ENCODE results near the gene LEP.

Gene LEP

GRCh38 chr7:128240696-128241386, at the start of gene LEP:
TSS of gene LEP (plus strand) at chr7:128241278. CDS start at chr7:128252019, 10,741 bp downstream.
- H3K9ac ChIP-seq (ENCODE audit: low read depth, low read length): no peak within 1 kb of the TSS
- no peak within 1 kb of the TSS for H3K4me2 ChIP-seq (ENCODE audit: insufficient read depth, low read length)
- H3K9me3 ChIP-seq (ENCODE audit: insufficient read depth, low read length, severe bottlenecking): peaks cover 14% of the 10 kb centered on the region
- H3K4me3 ChIP-seq (ENCODE audit: low read depth in 1 of 2, low read length in 2 of 2): no peak within 1 kb of the TSS
- no peak within 1 kb of the TSS for H3K27ac ChIP-seq (ENCODE audit: low read length)
- no peaks in the 10 kb centered on the region for H3K36me3 ChIP-seq (ENCODE audit: insufficient read depth, low read length)
- H2AFZ ChIP-seq (ENCODE audit: low read depth, low read length): no peak within 1 kb of the TSS
- no peak for ATAC-seq (ENCODE audit: insufficient read depth, low read depth)
- peaks cover 9% of the 10 kb centered on the region for H3K4me1 ChIP-seq (ENCODE audit: insufficient read depth, low read length)
- no peak for DNase-seq
- H3K79me2 ChIP-seq (ENCODE audit: insufficient read depth, low read length): no peaks in the 10 kb centered on the region
- TF ChIP-seq, protein P1, sequence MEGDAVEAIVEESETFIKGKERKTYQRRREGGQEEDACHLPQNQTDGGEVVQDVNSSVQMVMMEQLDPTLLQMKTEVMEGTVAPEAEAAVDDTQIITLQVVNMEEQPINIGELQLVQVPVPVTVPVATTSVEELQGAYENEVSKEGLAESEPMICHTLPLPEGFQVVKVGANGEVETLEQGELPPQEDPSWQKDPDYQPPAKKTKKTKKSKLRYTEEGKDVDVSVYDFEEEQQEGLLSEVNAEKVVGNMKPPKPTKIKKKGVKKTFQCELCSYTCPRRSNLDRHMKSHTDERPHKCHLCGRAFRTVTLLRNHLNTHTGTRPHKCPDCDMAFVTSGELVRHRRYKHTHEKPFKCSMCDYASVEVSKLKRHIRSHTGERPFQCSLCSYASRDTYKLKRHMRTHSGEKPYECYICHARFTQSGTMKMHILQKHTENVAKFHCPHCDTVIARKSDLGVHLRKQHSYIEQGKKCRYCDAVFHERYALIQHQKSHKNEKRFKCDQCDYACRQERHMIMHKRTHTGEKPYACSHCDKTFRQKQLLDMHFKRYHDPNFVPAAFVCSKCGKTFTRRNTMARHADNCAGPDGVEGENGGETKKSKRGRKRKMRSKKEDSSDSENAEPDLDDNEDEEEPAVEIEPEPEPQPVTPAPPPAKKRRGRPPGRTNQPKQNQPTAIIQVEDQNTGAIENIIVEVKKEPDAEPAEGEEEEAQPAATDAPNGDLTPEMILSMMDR (IDR thresholded peaks at IDR 0.05; ENCODE audit: borderline replicate concordance, extremely low read depth, low read length, poor library complexity, severe bottlenecking): no peak
- TF ChIP-seq EZH2 (IDR thresholded peaks at IDR 0.05; ENCODE audit: borderline replicate concordance, low read depth, low read length, severe bottlenecking): no peak
- H4K20me1 ChIP-seq (ENCODE audit: insufficient read depth, low read length): no peaks in the 10 kb centered on the region
- no peaks in the 10 kb centered on the region for H3K27me3 ChIP-seq (ENCODE audit: insufficient read depth, low read length, poor library complexity)

- no peaks in the 10 kb centered on the region for H4K20me1 ChIP-seq (ENCODE audit: insufficient read depth, low read length)
- H3K9ac ChIP-seq (ENCODE audit: low read depth, low read length): no peak overlapping the region
- no peak overlapping the region for H2AFZ ChIP-seq (ENCODE audit: low read depth, low read length)
- H3K36me3 ChIP-seq (ENCODE audit: insufficient read depth, low read length): no peaks in the 10 kb centered on the region
- DNase-seq (no peak), ATAC-seq (ENCODE audit: insufficient read depth, low read depth) (no peak)
- peaks cover 14% of the 10 kb centered on the region for H3K9me3 ChIP-seq (ENCODE audit: insufficient read depth, low read length, severe bottlenecking)
- no peak overlapping the region for H3K4me3 ChIP-seq (ENCODE audit: low read depth in 1 of 2, low read length in 2 of 2)
- H3K4me1 ChIP-seq (ENCODE audit: insufficient read depth, low read length): no peaks in the 10 kb centered on the region
- peaks cover 5% of the 10 kb centered on the region for H3K27me3 ChIP-seq (ENCODE audit: insufficient read depth, low read length, poor library complexity)
- no peak overlapping the region for H3K27ac ChIP-seq (ENCODE audit: low read length)
- no peak overlapping the region for H3K4me2 ChIP-seq (ENCODE audit: insufficient read depth, low read length)
- no peaks in the 10 kb centered on the region for H3K79me2 ChIP-seq (ENCODE audit: insufficient read depth, low read length)
- TF ChIP-seq EZH2 (IDR thresholded peaks at IDR 0.05; ENCODE audit: borderline replicate concordance, low read depth, low read length, severe bottlenecking): no peak
- TF ChIP-seq, protein P1 (IDR thresholded peaks at IDR 0.05; ENCODE audit: borderline replicate concordance, extremely low read depth, low read length, poor library complexity, severe bottlenecking): no peak
Observed at GRCh38 chr7:128192497-128193142, 48.5 kb upstream of the LEP start.

- peaks cover 14% of the 10 kb centered on the region for H3K9me3 ChIP-seq (ENCODE audit: insufficient read depth, low read length, severe bottlenecking)
- H3K27me3 ChIP-seq (ENCODE audit: insufficient read depth, low read length, poor library complexity): peaks cover 2% of the 10 kb centered on the region
- no peak overlapping the region for H3K27ac ChIP-seq (ENCODE audit: low read length)
- H4K20me1 ChIP-seq (ENCODE audit: insufficient read depth, low read length): no peaks in the 10 kb centered on the region
- no peak for DNase-seq
- no peak overlapping the region for H3K4me3 ChIP-seq (ENCODE audit: low read depth in 1 of 2, low read length in 2 of 2)
- H3K4me2 ChIP-seq (ENCODE audit: insufficient read depth, low read length): no peak overlapping the region
- no peaks in the 10 kb centered on the region for H3K36me3 ChIP-seq (ENCODE audit: insufficient read depth, low read length)
- no peak overlapping the region for H2AFZ ChIP-seq (ENCODE audit: low read depth, low read length)
- no peaks in the 10 kb centered on the region for H3K4me1 ChIP-seq (ENCODE audit: insufficient read depth, low read length)
- TF ChIP-seq, protein P1 (IDR thresholded peaks at IDR 0.05; ENCODE audit: borderline replicate concordance, extremely low read depth, low read length, poor library complexity, severe bottlenecking): no peak
- no peak for TF ChIP-seq EZH2 (IDR thresholded peaks at IDR 0.05; ENCODE audit: borderline replicate concordance, low read depth, low read length, severe bottlenecking)
- ATAC-seq (ENCODE audit: insufficient read depth, low read depth): no peak
- H3K79me2 ChIP-seq (ENCODE audit: insufficient read depth, low read length): no peaks in the 10 kb centered on the region
- H3K9ac ChIP-seq (ENCODE audit: low read depth, low read length): no peak overlapping the region
Observed at GRCh38 chr7:128194533-128195282, 46.4 kb upstream of the LEP start.

Measured in DND-41 (cell line).